Measurements from ENCODE around the gene SH3BP1.
"Not testable (repeated sequence)": the region's sequence is repeated elsewhere in the genome, so short reads cannot be mapped to it uniquely, and the experiment has no call there.

Gene SH3BP1

GRCh38 chr22:37633625-37634416 lies 5.6 kb upstream of the SH3BP1 start:
- peak; percentile 95 for DNase-seq

- no peak for DNase-seq
These were observed 5.0 kb upstream of the SH3BP1 start for GRCh38 chr22:37634417-37634924.

- DNase-seq: no peak
These were observed 4.3 kb upstream of the SH3BP1 start for GRCh38 chr22:37635157-37635556.

- peak; percentile 49 for DNase-seq
These were observed 3.1 kb upstream of the SH3BP1 start for GRCh38 chr22:37636186-37636948.

- DNase-seq: no peak
These were observed 2.6 kb upstream of the SH3BP1 start for GRCh38 chr22:37636949-37637273.

- peak; percentile 57 for DNase-seq
These were observed 939 bp upstream of the SH3BP1 start for GRCh38 chr22:37638391-37639069.

- peak; percentile 51 for DNase-seq
These were observed 512 bp downstream of the SH3BP1 start for GRCh38 chr22:37639771-37640590.

- DNase-seq: no peak
These were observed 1.4 kb downstream of the SH3BP1 start for GRCh38 chr22:37640591-37641560.

- DNase-seq: no peak
These were observed 2.1 kb downstream of the SH3BP1 start for GRCh38 chr22:37641561-37641949.

- peak; percentile 74 for DNase-seq
These were observed 3.9 kb downstream of the SH3BP1 start for GRCh38 chr22:37643225-37643847.

GRCh38 chr22:37647317-37647716 lies 7.8 kb downstream of the SH3BP1 start:
- no peak for DNase-seq

- no peak for DNase-seq
These were observed 8.5 kb downstream of the SH3BP1 start for GRCh38 chr22:37647928-37648327.

- DNase-seq: no peak
These were observed 11.1 kb downstream of the SH3BP1 start for GRCh38 chr22:37650463-37651136.

- DNase-seq: no peak
These were observed 15.2 kb downstream of the SH3BP1 start for GRCh38 chr22:37654563-37655251.

GRCh38 chr22:37655252-37655563 lies 15.7 kb downstream of the SH3BP1 start:
- no peak for DNase-seq

- DNase-seq: not testable (repeated sequence)
These were observed 17.1 kb downstream of the SH3BP1 start for GRCh38 chr22:37656583-37656982.

GRCh38 chr22:37657590-37658132 lies 18.2 kb downstream of the SH3BP1 start:
- DNase-seq: no peak

GRCh38 chr22:37658133-37659065 lies 18.9 kb downstream of the SH3BP1 start, which contains the start of gene PDXP:
Gene PDXP, plus strand, starts transcription at chr22:37658723. Its CDS starts 60 bp downstream, at chr22:37658783.
- DNase-seq: peak; percentile 100
